Ishikawa (cell line): ENCODE results near the gene FTH1.
A peak's percentile ranks its signal among the peaks of the same experiment; 100 is the strongest.

ENCODE experiments used
- CEBPB ChIP-seq: IDR thresholded peaks from 2 replicates; pipeline ENCODE4 v1.6.1; 2012
- CREB1 ChIP-seq: IDR thresholded peaks from 2 replicates; pipeline ENCODE4 v1.6.1; 2012; ENCODE audit warnings: low read depth
- MAX ChIP-seq: IDR thresholded peaks from 2 replicates; pipeline ENCODE4 v1.6.1; 2012
- NFIC ChIP-seq: IDR thresholded peaks from 2 replicates; pipeline ENCODE4 v1.6.1; 2012
- RAD21 ChIP-seq: IDR thresholded peaks from 2 replicates; pipeline ENCODE4 v1.6.1; 2012; ENCODE audit warnings: low read depth
- REST ChIP-seq: IDR thresholded peaks from 2 replicates; pipeline ENCODE4 v1.6.1; 2012; ENCODE audit warnings: low read depth, mild to moderate bottlenecking
- TAF1 ChIP-seq: IDR thresholded peaks from 2 replicates; pipeline ENCODE4 v1.6.1; 2012; ENCODE audit warnings: low read depth, mild to moderate bottlenecking
- TEAD4 ChIP-seq: IDR thresholded peaks from 2 replicates; pipeline ENCODE4 v1.6.1; 2012
- USF1 ChIP-seq: IDR thresholded peaks from 2 replicates; pipeline ENCODE4 v1.6.1; 2012
- YY1 ChIP-seq: IDR thresholded peaks from 2 replicates; pipeline ENCODE4 v1.6.1; 2012; ENCODE audit warnings: low read depth

- TF ChIP-seq USF1: no peak
- TF ChIP-seq REST: no peak
- TF ChIP-seq TEAD4: no peak
- no peak for TF ChIP-seq MAX
- no peak for TF ChIP-seq YY1
- TF ChIP-seq CREB1: no peak
- no peak for TF ChIP-seq RAD21
- TF ChIP-seq NFIC: no peak
- TF ChIP-seq TAF1: no peak
- TF ChIP-seq CEBPB: peak; percentile 46; the same call in 1 of the 2 replicates
Measured at GRCh38 chr11:61948505-61948904, 18.9 kb downstream of the FTH1 start.
